PC-3 (cell line): ENCODE measurements around the gene KRTCAP2. TPM values are rescaled to one million over a fixed set of nuclear protein-coding genes. Genes with fewer than 3 reads are reported as not detected.

Experiments used
- ATAC-seq: fragments of 200-7000 bp; cut with Tn5 transposase; 2 replicates; pipeline ENCODE4 v1.9.1; 2020; ENCODE audit warnings: mild to moderate bottlenecking, moderate library complexity
- BruUV-seq: library from RNA; stranded (reverse); fragments of 400-500 nt; replicated peaks from 2 replicates; lab custom pipeline; 2021; lab: Mats Ljungman, UMichigan
- CTCF ChIA-PET: fragments of 300-600 bp; sonication (Branson Sonifier 250); formaldehyde crosslinking; loops from one replicate; lab custom pipeline; 2022; ENCODE audit warnings: antibody characterized with exemption; lab: Charles Lee
- POLR2A ChIA-PET: fragments of 300-600 bp; sonication (Branson Sonifier 250); formaldehyde crosslinking; loops from one replicate; lab custom pipeline; 2022; ENCODE audit warnings: antibody characterized with exemption; ENCODE audit not compliant: unreplicated experiment; lab: Charles Lee
- DNase-seq: peaks from one replicate; pipeline ENCODE4 v3.0.0-alpha.2; 2015
- H2AFZ ChIP-seq: fragments of 300-600 bp; sonication (generic); 2 replicates; pipeline ENCODE4 v1.6.0; 2016; ENCODE audit warnings: antibody characterized with exemption, low read length
- H3F3A ChIP-seq: fragments of 300-600 bp; sonication (generic); one replicate; pipeline ENCODE4 v1.6.0; 2017; ENCODE audit warnings: antibody characterized with exemption, low read length, control low read depth, mild to moderate bottlenecking; ENCODE audit not compliant: unreplicated experiment
- H3K27ac ChIP-seq: fragments of 300-600 bp; sonication (generic); 2 replicates; pipeline ENCODE4 v1.5.1; 2016; ENCODE audit warnings: mild to moderate bottlenecking, low read length
- H3K27me3 ChIP-seq: fragments of 300-600 bp; sonication (generic); 2 replicates; pipeline ENCODE4 v1.6.1; 2016; ENCODE audit warnings: low read length, mixed read lengths
- H3K36me3 ChIP-seq: fragments of 300-600 bp; sonication (generic); 2 replicates; pipeline ENCODE4 v1.6.1; 2016; ENCODE audit warnings: low read depth, mixed run types, low read length, mixed read lengths
- H3K4me1 ChIP-seq: fragments of 300-600 bp; sonication (generic); 2 replicates; pipeline ENCODE4 v1.5.1; 2016; ENCODE audit warnings: low read length; ENCODE audit not compliant: insufficient read depth
- H3K4me2 ChIP-seq: fragments of 300-600 bp; sonication (generic); 2 replicates; pipeline ENCODE4 v1.6.0; 2016; ENCODE audit warnings: low read length
- H3K4me3 ChIP-seq: fragments of 300-600 bp; sonication (generic); 2 replicates; pipeline ENCODE4 v1.5.1; 2016; ENCODE audit warnings: mild to moderate bottlenecking, low read length, mixed read lengths
- H3K79me2 ChIP-seq: fragments of 300-600 bp; sonication (generic); 2 replicates; pipeline ENCODE4 v1.6.1; 2017; ENCODE audit warnings: low read length, mixed read lengths
- H3K9ac ChIP-seq: fragments of 300-600 bp; sonication (generic); 2 replicates; pipeline ENCODE4 v1.6.0; 2016; ENCODE audit warnings: mild to moderate bottlenecking, low read length
- H3K9me2 ChIP-seq: fragments of 300-600 bp; sonication (generic); replicated peaks from 2 replicates; pipeline ENCODE4 v1.6.1; 2016; ENCODE audit warnings: mixed run types, low read length, mixed read lengths
- H3K9me3 ChIP-seq: fragments of 300-600 bp; sonication (generic); 2 replicates; pipeline ENCODE4 v1.6.1; 2016; ENCODE audit warnings: low read length, mixed read lengths
- H4K20me1 ChIP-seq: fragments of 300-600 bp; sonication (generic); 2 replicates; pipeline ENCODE4 v1.6.1; 2016; ENCODE audit warnings: low read length, mixed read lengths
- EZH2 ChIP-seq: fragments of 300-600 bp; sonication (generic); IDR thresholded peaks from one replicate; pipeline ENCODE4 v1.6.1; 2017; ENCODE audit warnings: antibody characterized with exemption, mild to moderate bottlenecking, low read length; ENCODE audit not compliant: unreplicated experiment
- EZH2phosphoT487 ChIP-seq: fragments of 300-600 bp; sonication (generic); IDR thresholded peaks from 2 replicates; pipeline ENCODE4 v1.6.1; 2018; ENCODE audit warnings: mild to moderate bottlenecking, antibody characterized with exemption, low read length, borderline replicate concordance
- intact Hi-C: fragments of 100-400 bp; cut with micrococcal nuclease; formaldehyde crosslinking; loops from 2 replicates; pipeline ENCODE4 v1.9.0; 2023
- total RNA-seq: library from RNA; depleted of rRNA; stranded (reverse); fragments of >200 nt; gene quantifications from 2 replicates; pipeline ENCODE4 v1.2.3, GENCODE V29; 2014
- TF ChIP-seq, protein P1 (sequence below): fragments of 300-600 bp; sonication (generic); conservative IDR thresholded peaks from 2 replicates; pipeline ENCODE4 v1.5.1; 2017; ENCODE audit warnings: antibody characterized with exemption, low read depth, mild to moderate bottlenecking, low read length

Gene KRTCAP2
- total RNA-seq, 1 experiment from 2014 or later, result 241 TPM

DNA sequence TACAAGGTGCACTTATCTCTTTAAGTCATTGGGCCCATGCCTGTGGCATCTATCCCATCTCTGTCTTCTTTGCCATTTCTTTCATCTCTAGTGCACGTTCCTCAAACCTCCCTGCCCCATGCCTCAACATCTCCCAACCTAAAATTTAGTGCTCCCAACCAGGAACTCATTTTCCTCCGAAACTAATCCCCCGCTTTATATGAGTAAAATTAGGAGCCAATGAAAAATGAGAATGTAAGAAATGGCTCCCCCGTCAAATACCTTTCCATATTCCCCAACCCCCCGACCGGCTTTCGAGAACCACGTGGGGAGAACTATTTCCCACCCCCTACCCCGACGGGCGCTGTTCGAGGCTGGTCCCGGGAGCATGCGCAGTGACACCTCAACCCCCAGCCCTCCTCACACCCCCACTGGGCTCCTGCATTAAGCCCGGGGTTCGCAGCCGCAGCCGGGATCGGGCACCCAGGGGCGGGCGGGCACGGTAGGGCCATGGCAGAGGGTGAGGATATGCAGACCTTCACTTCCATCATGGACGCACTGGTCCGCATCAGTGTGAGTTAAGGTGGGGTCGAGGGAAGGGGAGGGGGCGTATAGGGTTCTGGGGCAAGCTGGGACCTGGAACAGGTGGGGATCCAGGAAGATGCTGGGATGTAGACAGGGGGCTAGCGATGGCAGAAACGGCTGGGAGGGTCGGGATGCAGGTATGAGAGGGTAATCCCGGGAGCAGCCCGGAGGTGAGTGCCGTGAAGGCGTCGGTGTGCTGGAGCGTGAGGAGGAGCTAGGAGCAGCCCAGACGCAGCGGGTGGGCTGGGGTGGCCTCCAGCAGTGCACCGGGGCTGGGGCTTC, 597 bp upstream of the KRTCAP2 start, which contains the start of gene TRIM46:
TRIM46 (plus strand) TSS at position 372 of the 846 bp plus-strand sequence; CDS start at position 490, 118 bp downstream.
- intact Hi-C loops, result no loop called here
- H3K9me3 ChIP-seq, result no peaks in the 10 kb centered on the region
- peaks cover 8% of the 10 kb centered on the region; the same call in 1 of the 2 replicates for H3K36me3 ChIP-seq
- BruUV-seq, result no TSS peak
- H3K9ac ChIP-seq, result peak within 1 kb of the TSS; percentile 93
- ChIA-PET CTCF (interaction anchor here (0.5 to 1.9 kb wide), 15 partner anchors 18 to 1401 kb away, joined by 3 to 25 read pairs (median 6); partner anchors contain the start of genes ADAM15 and THBS3), POLR2A (interaction anchor here (0.6 to 1.2 kb wide), 3 partner anchors 20 to 39 kb away, joined by 4 to 8 read pairs (median 5); no protein-coding TSS in a partner anchor)
- DNase-seq (peak; percentile 54), ATAC-seq (peak; percentile 25)
- H3K27me3 ChIP-seq, result no peaks in the 10 kb centered on the region
- H3F3A ChIP-seq, result peaks cover 4% of the 10 kb centered on the region
- no peaks in the 10 kb centered on the region for H4K20me1 ChIP-seq
- H3K4me3 ChIP-seq, result peak within 1 kb of the TSS; percentile 83
- H3K4me2 ChIP-seq, result peak within 1 kb of the TSS; percentile 89
- TF ChIP-seq EZH2phosphoT487, result no peak
- TF ChIP-seq, protein P1, sequence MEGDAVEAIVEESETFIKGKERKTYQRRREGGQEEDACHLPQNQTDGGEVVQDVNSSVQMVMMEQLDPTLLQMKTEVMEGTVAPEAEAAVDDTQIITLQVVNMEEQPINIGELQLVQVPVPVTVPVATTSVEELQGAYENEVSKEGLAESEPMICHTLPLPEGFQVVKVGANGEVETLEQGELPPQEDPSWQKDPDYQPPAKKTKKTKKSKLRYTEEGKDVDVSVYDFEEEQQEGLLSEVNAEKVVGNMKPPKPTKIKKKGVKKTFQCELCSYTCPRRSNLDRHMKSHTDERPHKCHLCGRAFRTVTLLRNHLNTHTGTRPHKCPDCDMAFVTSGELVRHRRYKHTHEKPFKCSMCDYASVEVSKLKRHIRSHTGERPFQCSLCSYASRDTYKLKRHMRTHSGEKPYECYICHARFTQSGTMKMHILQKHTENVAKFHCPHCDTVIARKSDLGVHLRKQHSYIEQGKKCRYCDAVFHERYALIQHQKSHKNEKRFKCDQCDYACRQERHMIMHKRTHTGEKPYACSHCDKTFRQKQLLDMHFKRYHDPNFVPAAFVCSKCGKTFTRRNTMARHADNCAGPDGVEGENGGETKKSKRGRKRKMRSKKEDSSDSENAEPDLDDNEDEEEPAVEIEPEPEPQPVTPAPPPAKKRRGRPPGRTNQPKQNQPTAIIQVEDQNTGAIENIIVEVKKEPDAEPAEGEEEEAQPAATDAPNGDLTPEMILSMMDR, result peak; percentile 41; the same call in 1 of the 2 replicates
- no peak for TF ChIP-seq EZH2
- peak within 1 kb of the TSS; percentile 97 for H2AFZ ChIP-seq
- peaks cover 29% of the 10 kb centered on the region for H3K4me1 ChIP-seq
- no peaks in the 10 kb centered on the region for H3K9me2 ChIP-seq
- peak within 1 kb of the TSS; percentile 62 for H3K27ac ChIP-seq
- H3K79me2 ChIP-seq, result peaks cover 20% of the 10 kb centered on the region

DNA sequence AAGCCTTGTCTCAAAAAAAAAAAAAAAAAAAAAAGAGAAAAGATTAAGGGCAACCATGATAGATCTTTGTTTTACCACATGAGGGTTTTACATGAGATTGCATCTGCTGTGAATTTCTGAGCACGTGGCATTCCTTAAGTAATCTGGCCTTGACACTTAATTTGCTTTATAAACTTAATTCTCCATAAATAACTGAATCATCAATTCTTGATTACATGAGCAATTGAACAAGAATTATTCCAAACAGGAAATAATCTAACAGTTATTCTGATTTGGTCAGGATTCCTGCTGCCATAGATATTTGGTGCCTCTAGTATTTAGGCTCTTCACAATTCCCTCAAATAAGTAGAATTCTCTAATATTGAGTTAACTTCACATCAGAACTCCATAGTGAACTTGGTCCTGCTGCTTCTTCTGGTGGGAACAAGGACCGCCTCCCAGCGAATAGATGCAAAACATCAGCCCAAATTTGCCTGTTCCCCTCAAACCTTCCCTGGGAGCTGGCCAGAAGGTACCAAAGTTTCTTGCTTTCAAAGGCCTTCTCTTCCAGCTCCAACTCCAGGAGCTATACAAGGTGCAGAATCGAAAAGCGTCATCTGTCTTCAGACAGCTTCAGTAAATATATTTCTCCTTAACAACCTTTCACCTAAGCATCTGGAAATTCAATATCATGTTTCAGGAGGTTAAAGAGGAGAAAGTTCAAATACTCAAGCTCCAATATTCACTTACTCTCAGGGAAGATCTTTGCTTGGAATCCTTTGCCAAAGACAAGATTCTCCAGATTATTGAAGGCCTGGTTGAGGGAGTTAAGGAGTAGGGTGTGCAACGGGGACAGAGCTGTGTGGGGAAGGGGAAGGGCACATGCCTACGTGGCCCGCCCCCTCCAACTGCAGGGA, 1.0 kb downstream of the KRTCAP2 start:
- POLR2A ChIA-PET, result interaction anchor here (0.6 to 1.2 kb wide), 4 partner anchors 21 to 76 kb away, joined by 4 to 30 read pairs (median 7); no protein-coding TSS in a partner anchor
- H3K27me3 ChIP-seq, result no peaks in the 10 kb centered on the region
- peaks cover 4% of the 10 kb centered on the region for H3F3A ChIP-seq
- intact Hi-C loops, result no loop called here
- no peaks in the 10 kb centered on the region for H4K20me1 ChIP-seq
- DNase-seq (no peak), ATAC-seq (no peak; the same call in 1 of the 2 replicates)
- H3K9me2 ChIP-seq, result no peaks in the 10 kb centered on the region
- H3K79me2 ChIP-seq, result peaks cover 20% of the 10 kb centered on the region
- H3K9ac ChIP-seq, result peak overlapping the region; percentile 93
- peaks cover 26% of the 10 kb centered on the region for H3K4me1 ChIP-seq
- peak overlapping the region; percentile 89 for H3K4me2 ChIP-seq
- peaks cover 8% of the 10 kb centered on the region; the same call in 1 of the 2 replicates for H3K36me3 ChIP-seq
- CTCF ChIA-PET, result interaction anchor here (0.9 to 1.9 kb wide), 6 partner anchors 22 to 121 kb away, joined by 3 to 25 read pairs (median 12); partner anchors contain the start of gene ADAM15
- TF ChIP-seq, protein P1, result no peak
- TF ChIP-seq EZH2phosphoT487 (no peak), EZH2 (no peak)
- BruUV-seq, result no TSS peak
- peak overlapping the region; percentile 83 for H3K4me3 ChIP-seq
- no peaks in the 10 kb centered on the region for H3K9me3 ChIP-seq
- H2AFZ ChIP-seq, result peak overlapping the region; percentile 97
- H3K27ac ChIP-seq, result peak overlapping the region; percentile 62
